LoVo (cell line): Measurements from ENCODE around the gene LSM4.

Experiments
- DNase-seq: peaks from one replicate; pipeline ENCODE4 v3.0.0-alpha.2; 2016; ENCODE audit warnings: low spot score

Gene LSM4

DNA sequence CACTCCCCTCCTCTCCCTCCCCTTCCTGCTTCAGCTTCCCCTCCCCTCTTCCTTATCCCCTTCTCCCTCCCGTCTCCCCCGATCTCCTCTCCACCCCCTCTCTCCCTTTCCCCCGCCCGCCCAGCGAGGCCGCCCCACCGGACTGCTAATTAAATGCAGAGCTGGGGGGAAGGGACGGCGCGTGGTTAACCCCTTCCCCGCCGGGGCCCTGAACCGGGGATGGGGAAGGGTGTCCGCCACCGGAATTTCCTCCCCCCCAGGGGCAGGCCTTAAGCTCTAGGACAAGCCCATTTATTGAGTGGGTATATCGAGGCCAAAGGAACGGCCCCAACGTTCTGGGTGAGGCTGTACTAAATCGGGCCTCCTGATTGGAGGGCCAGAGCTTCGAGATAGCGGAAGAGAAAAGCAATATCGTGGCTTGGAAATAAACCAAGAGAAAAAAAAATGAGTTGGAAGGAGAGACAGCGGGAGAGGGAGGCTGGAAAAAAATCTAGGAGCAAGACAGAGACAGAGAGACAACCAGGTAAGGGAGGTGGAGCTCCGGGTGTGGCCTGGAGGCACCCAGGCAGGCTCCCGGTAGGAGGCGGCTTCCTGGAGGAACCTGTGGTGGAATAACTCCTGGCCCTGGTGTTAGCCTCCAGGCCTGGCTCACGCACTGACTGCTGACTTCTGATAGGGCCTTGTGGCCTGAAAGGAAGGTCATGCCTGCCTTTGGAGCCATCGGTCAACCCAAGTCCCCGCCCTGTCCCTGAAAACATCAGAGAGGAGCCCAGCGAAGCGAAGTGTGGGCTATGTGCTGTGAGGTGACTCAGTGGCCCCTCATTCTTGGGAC lies 29.9 kb downstream of the LSM4 start:
- DNase-seq, result peak; percentile 27

DNA sequence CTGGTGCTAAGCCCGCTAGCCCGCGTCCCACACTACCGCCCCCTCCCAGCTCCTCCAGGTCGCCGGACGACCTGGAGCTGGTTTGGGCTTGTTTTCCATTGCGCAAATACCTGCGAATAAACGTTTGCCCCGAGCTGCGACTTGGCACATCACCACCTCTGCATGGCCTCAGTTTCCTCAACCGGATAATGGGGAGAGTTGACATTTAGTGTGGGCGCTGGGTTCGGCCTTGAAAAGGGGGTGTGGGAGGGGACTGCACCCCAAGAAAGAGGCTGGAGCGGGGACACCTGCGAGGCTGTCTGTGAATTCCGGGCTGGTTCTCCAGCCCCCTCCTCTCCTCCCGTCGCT lies 30.4 kb downstream of the LSM4 start:
- no peak for DNase-seq

DNA sequence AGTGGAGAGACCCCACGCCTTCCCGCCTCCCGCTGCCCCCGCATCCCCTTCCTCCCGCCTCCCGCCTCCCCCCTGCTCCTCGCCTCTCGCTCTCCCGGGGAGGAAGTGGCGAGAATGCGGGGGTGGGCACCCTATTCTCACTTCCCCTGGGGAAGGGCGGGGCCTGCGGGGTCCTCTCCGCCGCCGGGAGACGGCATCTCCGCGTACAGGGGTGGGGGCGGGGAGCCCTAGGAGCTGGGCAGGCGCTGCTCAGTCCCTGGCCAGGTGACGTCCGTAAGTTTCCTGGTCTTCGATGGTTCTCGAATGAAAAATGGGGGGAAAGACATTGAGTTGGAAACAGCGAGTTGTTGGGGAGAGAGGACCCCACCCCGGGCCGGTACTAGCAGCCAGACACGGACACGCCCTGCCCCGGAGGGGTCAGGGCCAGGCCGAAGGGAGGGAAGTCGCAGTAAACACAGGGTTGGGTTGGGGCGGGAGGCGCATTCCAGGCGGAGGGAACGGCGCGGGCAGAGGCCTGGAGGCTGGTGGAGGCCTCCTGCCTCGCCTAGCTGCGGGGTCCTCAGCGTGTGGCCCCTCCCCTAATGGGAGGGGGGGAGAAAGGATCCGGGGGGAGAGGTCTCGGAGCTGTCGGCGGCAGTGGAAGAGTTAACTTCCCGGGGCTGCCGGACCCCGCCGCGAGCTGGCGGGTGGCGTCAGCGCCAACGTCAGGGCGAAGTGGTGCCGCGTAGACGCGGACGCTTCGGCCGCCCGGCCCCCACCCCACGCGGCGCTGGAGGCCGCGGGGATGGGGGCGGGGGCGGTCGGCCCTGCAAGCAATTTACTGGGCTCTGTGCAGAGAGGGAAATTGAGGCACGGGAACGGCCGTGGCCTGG lies 31.1 kb downstream of the LSM4 start:
- DNase-seq, result peak; percentile 56

DNA sequence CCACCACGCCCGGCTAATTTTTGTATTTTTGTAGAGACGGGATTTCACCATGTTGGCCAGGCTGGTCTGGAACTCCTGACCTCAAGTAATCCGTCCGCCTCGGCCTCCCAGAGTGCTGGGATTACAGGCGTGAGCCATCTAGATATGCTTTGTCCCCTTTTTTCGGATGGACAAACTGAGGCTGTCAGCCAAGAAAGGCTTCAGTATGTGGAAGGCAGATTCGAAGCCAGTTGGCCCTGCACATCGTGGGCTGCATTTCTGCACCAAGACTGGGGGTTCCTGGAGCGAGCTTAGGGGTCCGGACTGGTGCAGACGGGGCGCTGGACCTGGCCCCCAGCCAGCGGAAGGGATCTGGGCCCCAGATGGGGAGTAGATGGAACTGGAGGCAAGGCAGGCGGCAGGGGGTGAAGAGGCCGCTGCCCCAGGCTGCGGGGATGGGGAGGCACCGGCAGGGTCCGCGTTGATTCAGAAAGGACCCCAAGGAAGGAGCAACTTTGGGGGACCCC lies 31.8 kb downstream of the LSM4 start:
- no peak for DNase-seq

DNA sequence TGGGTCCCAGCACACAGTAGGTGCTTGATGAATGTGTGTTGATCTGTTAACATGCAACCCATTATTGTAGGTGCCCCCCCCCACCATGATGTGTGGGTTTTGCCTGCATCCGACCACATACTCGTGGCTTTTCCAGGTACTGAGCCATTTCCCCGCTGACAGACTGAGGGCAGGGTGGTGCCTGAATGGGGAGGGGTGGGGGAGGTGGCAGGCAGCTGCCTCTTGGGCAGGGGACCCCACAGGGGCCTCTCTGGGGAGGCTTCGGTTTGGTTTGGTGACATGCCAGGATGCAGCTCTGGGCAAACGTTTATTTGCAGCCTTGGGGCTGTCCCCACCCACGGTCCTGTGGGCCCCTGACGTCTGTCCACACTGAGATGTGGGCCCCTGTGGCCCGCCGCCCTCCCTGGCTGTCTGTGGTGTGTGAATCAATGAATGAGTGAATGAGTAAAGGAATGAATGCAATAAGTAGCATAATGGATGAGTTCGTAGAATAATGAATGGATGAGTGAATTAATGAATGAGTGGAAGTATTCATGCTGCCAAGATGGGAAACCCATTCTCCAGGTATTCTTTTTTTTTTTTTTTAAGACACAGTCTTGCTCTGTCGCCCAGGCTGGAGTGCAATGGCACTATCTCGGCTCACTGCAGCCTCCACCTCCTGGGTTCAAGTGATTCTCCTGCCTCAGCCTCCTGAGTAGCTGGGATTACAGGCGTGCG lies 32.4 kb downstream of the LSM4 start:
- no peak for DNase-seq

DNA sequence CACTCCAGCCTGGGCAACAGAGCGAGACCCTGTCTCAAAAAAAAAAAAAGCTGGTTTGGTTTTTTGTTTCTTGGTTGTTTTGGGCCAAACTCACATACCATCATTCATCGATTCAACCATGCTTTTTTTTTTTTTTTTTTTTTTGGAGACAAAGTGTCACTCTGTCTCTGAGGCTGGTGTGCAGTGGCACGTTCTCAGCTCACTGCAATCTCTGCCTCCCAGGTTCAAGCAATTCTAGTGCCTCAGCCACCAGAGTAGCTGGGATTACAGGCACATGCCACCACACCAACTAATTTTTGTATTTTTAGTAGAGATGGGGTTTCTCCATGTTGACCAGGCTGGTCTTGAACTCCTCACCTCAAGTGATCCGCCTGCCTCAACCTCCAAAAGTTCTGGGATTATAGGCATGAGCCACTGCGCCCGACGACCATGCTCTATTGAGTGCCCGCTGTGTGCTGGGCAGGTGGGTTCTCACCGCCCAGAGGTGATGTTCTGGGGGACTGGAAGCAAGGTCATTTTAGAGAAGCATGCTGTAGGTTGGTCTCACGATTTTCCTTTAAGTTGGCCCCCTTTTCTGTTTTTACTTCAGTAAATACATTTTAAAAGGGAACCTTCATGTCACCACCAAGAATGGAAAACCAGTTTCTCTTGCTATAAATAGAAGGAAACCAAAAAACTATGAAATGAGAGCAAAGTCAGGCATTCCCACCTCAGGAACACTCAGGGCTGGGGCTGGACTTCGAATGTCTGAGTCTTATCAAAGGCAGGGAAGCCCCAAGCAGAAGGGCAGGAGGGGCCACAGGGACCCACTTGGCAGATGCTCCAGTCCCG lies 33.2 kb downstream of the LSM4 start:
- DNase-seq, result no peak

DNA sequence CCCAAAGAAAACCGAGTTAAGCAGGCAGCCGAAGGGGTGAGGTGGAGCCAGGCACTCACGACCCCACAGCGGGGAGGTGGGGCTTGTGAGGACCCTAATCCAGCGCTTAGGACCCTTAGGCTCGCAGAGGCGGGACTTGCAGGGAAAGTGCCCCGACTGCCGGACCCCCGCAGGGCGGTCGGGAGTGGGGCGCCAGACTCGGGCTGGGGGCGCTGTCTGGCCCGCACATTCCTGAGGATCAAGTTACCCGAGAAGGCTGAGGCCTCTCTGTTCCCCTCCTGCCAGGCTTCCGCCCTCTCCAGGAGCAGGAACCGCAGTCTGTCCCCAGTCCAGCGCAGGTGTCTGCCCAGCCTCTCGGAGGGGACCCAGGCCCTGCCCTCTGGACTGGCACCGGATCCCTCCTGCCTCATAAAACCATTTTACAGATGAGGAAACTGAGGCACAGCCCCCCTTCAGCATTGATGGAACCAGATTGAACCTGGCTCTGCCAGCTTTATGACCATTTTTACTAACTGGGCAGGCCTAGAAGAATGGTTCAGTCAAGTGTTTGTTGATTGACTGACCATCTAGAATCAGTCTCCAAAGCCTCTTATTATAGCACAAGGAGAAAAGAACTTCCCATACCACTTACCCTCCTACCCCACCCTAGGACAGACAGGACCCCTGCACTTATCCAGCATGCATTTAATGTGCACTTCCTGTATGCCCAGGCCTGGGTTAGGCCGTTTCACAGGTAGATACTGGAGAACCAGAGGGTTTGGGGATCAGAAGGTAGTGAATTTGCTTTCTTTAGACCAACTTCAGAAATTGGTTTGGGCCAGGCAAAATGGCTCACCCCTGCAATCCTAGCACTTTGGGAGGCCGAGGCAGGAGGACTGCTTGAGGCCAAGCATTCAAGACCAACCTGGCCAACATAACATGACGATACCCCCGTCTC lies 34.8 kb downstream of the LSM4 start:
- no peak for DNase-seq

DNA sequence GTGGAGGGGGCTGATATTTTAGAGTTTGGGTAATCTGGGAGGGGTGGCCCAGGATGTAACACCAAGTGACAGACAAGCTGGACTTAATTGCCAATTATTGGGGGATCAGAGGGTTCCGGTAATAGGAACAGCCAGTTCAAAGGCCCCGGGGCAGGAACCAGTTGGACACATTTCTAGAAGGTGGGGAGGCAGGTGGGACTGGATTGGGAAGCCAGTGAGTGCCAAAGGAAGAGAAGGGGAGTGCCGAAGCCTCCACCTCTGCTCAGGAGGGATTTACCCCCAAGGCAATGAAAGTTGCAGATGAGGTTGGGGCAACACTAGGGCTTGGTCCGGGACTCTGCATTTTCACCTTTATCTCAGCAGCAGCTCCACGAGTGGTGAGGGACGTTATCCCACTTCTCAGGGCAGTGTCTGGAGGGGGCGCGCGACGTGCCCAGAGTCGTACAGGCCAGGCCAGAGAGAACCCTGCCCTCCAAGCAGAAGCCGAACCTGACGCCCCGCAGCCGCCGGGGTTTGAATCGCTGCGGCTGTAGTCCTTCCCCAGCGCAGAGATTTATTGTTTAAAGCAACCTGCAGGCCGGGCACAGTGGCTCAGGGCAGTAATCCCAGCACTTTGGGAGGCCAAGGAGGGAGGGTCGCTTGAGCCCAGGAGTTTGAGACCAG lies 35.8 kb downstream of the LSM4 start:
- DNase-seq, result no peak

DNA sequence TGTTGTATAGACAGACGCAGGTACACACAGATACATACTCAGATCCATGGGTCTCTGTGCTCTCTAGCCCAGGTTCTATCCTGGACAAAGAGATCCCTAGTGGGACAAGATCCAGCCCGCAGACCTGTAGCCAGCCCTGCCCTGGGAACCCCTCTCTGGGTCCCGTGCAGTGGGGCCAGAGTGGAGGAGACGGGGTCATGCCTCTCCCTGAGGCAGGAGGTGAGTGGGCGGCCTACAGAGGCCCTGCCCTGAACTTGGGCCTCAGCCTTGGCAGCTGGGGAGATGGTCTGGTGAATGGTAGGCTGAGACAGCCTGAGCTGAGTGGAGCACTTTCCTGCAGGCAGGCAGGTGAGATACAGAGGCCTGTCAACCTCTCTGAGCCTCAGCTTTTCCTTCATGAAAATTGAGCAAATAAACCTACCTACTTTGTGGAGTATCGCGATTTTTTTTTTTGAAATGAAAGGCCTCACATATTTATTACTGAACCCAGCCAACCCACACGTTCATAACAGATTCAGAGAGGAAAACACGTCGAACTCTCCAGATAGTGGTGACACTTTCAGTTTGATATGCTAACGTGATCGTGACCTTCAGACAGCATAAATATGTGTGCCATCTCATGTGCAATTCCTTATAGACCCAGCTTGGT lies 38.0 kb downstream of the LSM4 start:
- DNase-seq, result no peak

DNA sequence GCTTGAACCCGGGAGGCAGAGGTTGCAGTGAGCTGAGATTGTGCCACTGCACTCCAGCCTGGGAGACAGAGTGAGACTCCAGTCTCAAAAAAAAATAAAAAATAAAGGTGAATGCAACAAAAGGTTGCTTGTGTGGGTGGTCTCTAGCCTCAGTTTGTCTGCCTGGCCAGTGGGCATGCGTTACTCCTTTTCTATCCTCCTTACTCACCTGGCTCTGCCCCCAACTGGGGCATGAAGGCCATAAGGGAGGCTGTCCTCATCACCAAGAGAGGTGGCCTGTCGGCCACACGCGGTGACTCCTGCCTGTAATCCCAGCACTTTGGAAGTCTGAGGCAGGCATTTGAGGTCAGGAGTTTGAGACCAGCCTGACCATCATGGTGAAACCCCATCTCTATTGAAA lies 39.5 kb downstream of the LSM4 start:
- DNase-seq, result no peak

DNA sequence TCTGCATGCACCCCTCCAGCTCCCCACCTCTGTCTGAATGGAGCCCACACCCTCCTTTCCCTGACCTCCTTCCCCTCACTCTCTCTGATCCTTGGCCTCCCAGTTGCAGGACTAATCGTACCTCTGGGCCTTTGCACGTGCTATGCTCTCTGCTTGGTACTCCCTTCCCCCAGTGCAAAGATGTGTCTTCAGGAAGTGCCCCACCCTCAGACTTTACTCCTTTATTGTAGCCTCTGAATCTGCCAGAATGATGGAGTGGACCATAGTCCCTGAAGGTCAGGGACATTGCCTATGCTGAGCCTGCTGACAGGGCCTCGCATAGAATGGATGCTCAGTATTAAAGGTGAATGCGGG lies 40.1 kb downstream of the LSM4 start:
- DNase-seq, result peak; percentile 32

DNA sequence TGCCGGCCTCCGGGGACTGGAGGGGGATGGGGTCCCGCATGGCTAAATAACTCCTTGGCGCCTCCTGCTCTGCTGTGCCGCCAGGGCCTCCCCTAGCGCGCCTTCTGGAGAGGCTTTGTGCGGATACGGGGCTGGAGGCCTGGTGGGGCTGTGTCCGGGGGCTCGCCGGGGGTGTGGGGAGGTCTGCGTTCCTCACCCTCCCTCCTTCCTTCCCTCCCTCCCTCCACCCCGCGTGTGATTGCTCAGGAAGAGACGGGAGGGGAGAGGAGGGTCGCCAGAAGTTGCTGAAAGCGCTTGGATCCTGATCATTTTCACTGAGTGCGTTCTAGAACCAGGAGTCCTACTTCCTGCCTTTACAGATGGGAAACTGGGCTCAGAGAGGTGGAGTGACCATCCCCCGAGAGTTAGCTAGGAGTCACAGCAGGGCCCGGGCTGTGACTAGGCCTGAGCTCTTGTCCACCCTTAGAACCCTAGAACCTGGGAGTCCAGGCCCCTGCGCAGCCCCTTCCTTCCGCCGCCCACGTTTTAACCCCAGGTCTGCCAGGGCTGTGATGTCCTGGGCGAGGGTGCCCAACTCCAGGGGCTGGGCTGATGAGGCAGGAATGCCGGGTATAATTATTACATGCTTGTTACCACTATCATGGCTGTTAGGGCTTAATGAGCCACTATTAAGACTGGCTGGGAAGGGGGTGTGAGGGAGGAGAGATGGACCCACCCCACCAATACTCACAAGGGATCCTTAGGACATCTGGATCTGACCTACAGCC lies 40.7 kb downstream of the LSM4 start:
- peak; percentile 28 for DNase-seq

DNA sequence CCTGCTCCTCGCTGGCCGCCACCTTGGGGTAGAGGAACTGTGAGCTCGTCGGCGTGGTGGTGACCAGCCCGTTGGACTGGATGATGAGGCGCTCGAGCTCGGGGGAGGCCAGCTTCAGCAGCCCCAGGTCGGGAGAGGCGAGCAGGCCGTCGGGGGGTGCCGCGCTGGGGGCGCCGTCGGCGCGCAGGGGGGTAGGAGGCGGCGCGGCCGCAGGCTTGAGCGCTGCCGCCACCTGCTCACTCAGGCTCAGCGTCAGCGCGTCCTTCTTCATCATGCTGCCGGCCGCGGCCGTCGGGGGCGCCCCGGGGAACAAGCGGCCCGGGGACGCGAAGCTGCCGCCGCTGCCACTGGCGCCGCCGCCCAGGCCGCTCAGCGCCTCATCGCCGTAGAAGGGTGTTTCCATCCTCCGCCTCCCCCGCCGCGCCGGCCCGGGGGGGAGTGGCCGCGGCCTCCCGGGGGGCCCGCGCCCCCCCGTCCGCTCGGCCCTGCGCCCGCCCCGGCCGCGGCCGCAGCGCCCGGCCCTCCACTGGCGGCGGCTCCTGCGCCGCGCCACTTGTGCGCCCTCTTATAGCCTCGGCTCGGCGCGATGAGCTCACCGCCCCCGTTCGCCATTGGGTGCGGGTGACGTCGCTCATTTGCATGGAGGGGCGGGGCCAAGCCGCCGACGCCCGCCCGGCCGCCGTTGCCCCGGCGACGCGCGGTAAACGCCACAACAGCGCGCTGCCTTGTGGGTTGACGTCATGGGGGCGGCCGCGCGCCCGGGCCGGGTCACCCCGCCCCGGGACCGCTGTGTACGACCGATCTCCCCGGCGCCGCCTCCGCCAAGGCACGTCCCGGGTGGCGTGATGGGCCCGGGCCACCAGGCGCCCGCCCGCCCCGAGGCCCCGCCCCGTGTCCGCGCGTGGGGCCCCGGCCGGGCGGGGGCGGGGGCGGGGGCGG lies 41.5 kb downstream of the LSM4 start, which contains the start of gene JUND:
Gene JUND, minus strand, starts transcription at position 541 of the 939 bp plus-strand sequence. Its CDS starts 138 bp downstream, at position 403.
- DNase-seq, result peak; percentile 98

DNA sequence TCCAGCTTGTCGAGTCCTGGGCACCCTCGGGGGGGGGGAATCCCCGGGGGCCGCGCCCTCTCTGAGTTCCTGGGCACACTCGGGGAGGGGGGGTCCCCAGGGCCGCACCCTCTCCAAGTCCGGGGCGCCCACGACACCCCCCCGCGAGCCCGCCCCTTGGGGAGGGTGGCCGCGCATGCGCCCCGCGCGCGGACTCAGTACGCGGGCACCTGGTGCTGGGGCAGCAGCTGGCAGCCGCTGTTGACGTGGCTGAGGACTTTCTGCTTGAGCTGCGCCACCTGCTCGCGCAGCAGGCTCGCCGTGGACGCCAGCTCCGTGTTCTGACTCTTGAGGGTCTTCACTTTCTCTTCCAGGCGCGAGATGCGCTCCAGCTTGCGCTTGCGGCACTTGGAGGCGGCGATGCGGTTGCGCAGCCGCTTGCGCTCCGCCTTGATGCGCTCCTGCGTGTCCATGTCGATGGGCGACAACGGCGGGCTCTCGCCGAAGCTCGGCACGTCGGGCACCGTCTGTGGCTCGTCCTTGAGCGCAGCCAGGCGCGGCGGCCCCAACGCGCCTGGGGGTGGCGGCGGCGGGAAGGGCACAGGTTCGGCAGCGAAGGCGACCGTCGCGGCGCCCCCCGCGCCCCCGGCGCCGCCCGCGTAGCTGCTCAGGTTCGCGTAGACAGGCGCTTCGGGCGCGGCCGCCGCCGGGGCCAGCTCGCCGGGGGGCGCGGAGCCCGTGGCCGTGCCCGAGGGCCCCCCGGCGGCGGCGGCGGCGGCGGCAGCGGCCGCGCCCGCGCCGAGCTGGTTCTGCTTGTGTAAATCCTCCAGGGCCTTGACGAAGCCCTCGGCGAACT lies 42.4 kb downstream of the LSM4 start:
- DNase-seq, result peak; percentile 71

DNA sequence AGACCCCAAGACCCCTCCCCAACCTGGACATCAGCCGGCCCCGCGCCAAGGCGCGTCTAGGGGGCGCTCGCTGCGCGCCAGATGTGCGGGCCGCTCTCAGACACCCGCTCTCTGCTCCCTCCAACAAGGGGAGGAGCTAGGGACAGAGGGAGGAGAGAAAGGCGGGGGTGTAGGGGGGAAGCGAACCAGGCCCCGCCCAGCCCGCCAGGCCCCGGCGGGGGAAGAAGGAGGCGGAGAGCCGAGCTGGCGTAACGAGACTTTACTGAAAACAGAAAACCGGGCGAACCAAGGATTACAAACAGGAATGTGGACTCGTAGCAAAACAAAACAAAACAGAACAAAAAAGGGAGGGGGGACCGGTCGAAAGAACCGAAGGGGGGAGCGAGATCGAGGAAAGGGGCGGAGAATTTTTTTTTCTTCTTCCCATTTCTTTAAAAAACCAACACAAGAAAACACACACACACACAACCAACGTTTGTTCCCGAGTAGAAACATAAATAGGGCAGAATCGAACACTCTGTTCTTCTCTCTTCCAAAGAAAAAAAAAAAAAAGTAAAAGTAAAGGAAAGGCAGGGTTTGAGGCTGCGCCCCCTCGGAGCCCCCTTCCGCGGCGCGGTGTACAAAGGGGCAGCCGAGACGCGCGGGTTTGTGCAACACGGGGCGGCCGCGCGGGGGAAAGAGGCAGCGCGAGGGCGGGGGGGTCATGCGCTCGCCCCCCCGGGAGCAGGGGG lies 43.2 kb downstream of the LSM4 start:
- DNase-seq, result peak; percentile 90

DNA sequence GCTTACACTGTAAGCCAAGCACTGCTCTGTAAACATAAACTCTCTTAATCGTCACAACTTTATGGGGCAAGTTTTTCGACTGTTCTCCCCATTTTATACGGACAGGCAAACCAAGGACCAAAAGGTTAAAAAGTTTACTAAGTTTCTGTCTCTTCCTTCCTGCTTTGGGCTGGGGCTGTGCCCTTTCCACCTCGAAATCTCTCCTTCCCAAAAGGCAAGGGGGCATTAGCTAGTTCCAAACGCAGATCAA lies 43.7 kb downstream of the LSM4 start:
- no peak for DNase-seq
